Upper lobe of left lung (tissue), 4 donors: ENCODE measurements around the gene DMWD.

Experiments
- CTCF ChIP-seq, 6 experiments: fragments of 450-650 bp in 4 of 6; fragments of 200-600 bp in 2 of 6; sonication (generic) in 2 of 6; IDR thresholded peaks; one replicate each; pipeline ENCODE4 v1.5.1; 2016 to 2019; ENCODE audit warnings: antibody characterized with exemption in 6 of 6
- EP300 ChIP-seq, 4 donors: sonication (generic); formaldehyde crosslinking; IDR thresholded peaks; one replicate each; pipeline ENCODE4 v1.5.1; 2017; ENCODE audit warnings: antibody characterized with exemption in 4 of 4, control low read depth in 2 of 4
- POLR2A ChIP-seq, 4 donors: fragments of 450-650 bp; IDR thresholded peaks; one replicate each; pipeline ENCODE4 v1.5.1; 2016 to 2017; ENCODE audit warnings: antibody characterized with exemption in 4 of 4, mild to moderate bottlenecking in 2 of 4
- POLR2AphosphoS5 ChIP-seq, 2 donors: sonication (generic); formaldehyde crosslinking; IDR thresholded peaks; one replicate each; pipeline ENCODE4 v1.5.1; 2017; ENCODE audit warnings: antibody characterized with exemption in 2 of 2

DNA sequence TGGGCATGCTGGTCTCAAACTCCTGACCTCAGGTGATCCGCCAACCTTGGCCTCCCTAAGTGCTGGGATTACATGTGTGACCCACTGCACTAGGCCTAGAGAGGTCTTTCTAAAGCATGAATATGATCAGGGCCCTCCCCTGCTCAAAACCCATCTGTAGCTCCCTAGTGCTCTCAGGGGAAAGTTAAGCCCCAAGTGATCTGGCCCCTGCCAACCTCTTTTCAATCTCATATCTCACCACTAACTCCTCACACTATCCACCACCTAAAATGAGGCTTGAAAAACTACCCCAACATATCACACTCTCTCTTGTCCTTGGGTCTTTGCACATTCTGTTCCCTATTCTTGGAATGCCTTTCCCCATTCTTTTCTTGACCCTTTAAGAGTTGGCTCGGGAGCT lies 2.0 kb upstream of the DMWD start:
- TF ChIP-seq POLR2AphosphoS5 (IDR thresholded peaks at IDR 0.05) (no peak), CTCF (IDR thresholded peaks at IDR 0.05) (no peak), EP300 (IDR thresholded peaks at IDR 0.05) (no peak), POLR2A (IDR thresholded peaks at IDR 0.05) (no peak)
